Hepatocyte (in vitro differentiated cells): ENCODE measurements around the gene TENM4. TPM values are rescaled to one million over a fixed set of nuclear protein-coding genes. Genes with fewer than 3 reads are reported as not detected.

Experiments
- DNase-seq: peaks from one replicate; pipeline ENCODE4 v3.0.0-alpha.2; 2016; ENCODE audit warnings: low spot score
- H2AFZ ChIP-seq: fragments of 200-600 bp; sonication (generic); 2 replicates; pipeline ENCODE4 v1.6.0; 2016; ENCODE audit warnings: antibody characterized with exemption, mild to moderate bottlenecking
- H3K27ac ChIP-seq: fragments of 200-600 bp; sonication (generic); 2 replicates; pipeline ENCODE4 v1.5.1; 2016; ENCODE audit warnings: mild to moderate bottlenecking
- H3K27me3 ChIP-seq: fragments of 200-600 bp; sonication (generic); 2 replicates; pipeline ENCODE4 v1.6.1; 2016
- H3K36me3 ChIP-seq: fragments of 200-600 bp; sonication (generic); replicated peaks from 2 replicates; pipeline ENCODE4 v1.5.1; 2016; ENCODE audit warnings: low read depth; ENCODE audit not compliant: insufficient read depth
- H3K4me1 ChIP-seq: fragments of 200-600 bp; sonication (generic); 2 replicates; pipeline ENCODE4 v1.5.1; 2016; ENCODE audit warnings: mild to moderate bottlenecking, moderate library complexity; ENCODE audit not compliant: insufficient read depth
- H3K4me2 ChIP-seq: fragments of 200-600 bp; sonication (generic); 2 replicates; pipeline ENCODE4 v1.6.0; 2016
- H3K4me3 ChIP-seq: fragments of 200-600 bp; sonication (generic); 2 replicates; pipeline ENCODE4 v1.5.1; 2016; ENCODE audit warnings: mild to moderate bottlenecking
- H3K79me2 ChIP-seq: fragments of 200-600 bp; sonication (generic); 2 replicates; pipeline ENCODE4 v1.6.0; 2017; ENCODE audit warnings: mild to moderate bottlenecking
- H3K9me2 ChIP-seq: fragments of 200-600 bp; sonication (generic); replicated peaks from 2 replicates; pipeline ENCODE4 v1.6.0; 2017; ENCODE audit warnings: mild to moderate bottlenecking; ENCODE audit not compliant: insufficient read depth
- H3K9me3 ChIP-seq: fragments of 200-600 bp; sonication (generic); 2 replicates; pipeline ENCODE4 v1.5.1; 2016; ENCODE audit warnings: low read depth, mild to moderate bottlenecking
- H4K20me1 ChIP-seq: fragments of 200-600 bp; sonication (generic); 2 replicates; pipeline ENCODE4 v1.6.0; 2016; ENCODE audit warnings: mild to moderate bottlenecking; ENCODE audit not compliant: insufficient read depth, poor library complexity, severe bottlenecking
- EZH2 ChIP-seq: fragments of 200-600 bp; sonication (generic); IDR thresholded peaks from 2 replicates; pipeline ENCODE4 v1.6.1; 2016; ENCODE audit warnings: antibody characterized with exemption, mild to moderate bottlenecking, borderline replicate concordance
- EZH2phosphoT487 ChIP-seq: fragments of 200-600 bp; sonication (generic); IDR thresholded peaks from one replicate; pipeline ENCODE4 v1.6.1; 2018; ENCODE audit warnings: antibody characterized with exemption, mild to moderate bottlenecking, low read depth, moderate library complexity; ENCODE audit not compliant: unreplicated experiment, severe bottlenecking
- WGBS: methylation state at CpG from one replicate; pipeline ENCODE4 v1.1.6; 2016; ENCODE audit warnings: low lambda C conversion rate; ENCODE audit errors: missing lambda C conversion rate; 5-methylcytosine and 5-hydroxymethylcytosine counted together
- polyA plus RNA-seq: library from polyadenylated mRNA; unstranded; fragments of >200 nt; fragmentation: Nextera tagmentation; extraction: Ambion mirVana; gene quantifications from 2 replicates; pipeline ENCODE4 v1.2.1, GENCODE V29; 2016
- total RNA-seq: library from RNA; depleted of rRNA; stranded (reverse); fragments of >200 nt; gene quantifications from 2 replicates; pipeline ENCODE4 v1.2.3, GENCODE V29; 2014
- TF ChIP-seq, protein P1 (sequence below): fragments of 200-600 bp; sonication (generic); IDR thresholded peaks from 2 replicates; pipeline ENCODE4 v1.5.1; 2016; ENCODE audit warnings: antibody characterized with exemption, mild to moderate bottlenecking; ENCODE audit not compliant: poor library complexity

Gene TENM4
- total and polyA plus RNA-seq, 2 experiments from 2014 or later, result 18.4 to 18.7 TPM

DNA sequence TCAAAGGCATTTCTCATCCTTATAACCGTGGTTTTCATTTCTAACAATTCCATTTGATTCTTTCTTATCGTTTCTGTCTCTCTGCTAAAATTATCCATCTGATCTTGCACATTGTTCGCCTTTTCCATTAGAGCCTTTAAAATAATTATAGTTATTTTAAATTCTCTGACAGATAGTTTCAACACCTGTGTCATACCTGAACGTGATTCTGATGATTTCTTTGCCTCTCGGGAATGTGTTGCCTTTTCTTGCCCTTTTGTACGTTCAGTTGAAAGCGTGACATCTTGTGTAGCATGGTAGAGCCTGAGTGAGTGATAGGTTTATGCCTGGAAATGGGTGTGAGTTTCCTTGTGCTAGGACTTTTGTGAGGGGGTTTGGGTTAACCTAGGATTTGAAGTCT is 744.7 kb downstream of the TENM4 start:
- no peak overlapping the region for H3K4me2 ChIP-seq
- no peaks in the 10 kb centered on the region for H3K79me2 ChIP-seq
- H3K9me3 ChIP-seq, result no peaks in the 10 kb centered on the region
- H3K27me3 ChIP-seq, result no peaks in the 10 kb centered on the region
- WGBS, result 91% methylated on average over 7 of the region's 7 CpGs
- H3K27ac ChIP-seq, result no peak overlapping the region
- H3K36me3 ChIP-seq, result no peaks in the 10 kb centered on the region
- no peak overlapping the region for H3K4me3 ChIP-seq
- no peaks in the 10 kb centered on the region for H4K20me1 ChIP-seq
- TF ChIP-seq EZH2, result no peak
- TF ChIP-seq, protein P1, sequence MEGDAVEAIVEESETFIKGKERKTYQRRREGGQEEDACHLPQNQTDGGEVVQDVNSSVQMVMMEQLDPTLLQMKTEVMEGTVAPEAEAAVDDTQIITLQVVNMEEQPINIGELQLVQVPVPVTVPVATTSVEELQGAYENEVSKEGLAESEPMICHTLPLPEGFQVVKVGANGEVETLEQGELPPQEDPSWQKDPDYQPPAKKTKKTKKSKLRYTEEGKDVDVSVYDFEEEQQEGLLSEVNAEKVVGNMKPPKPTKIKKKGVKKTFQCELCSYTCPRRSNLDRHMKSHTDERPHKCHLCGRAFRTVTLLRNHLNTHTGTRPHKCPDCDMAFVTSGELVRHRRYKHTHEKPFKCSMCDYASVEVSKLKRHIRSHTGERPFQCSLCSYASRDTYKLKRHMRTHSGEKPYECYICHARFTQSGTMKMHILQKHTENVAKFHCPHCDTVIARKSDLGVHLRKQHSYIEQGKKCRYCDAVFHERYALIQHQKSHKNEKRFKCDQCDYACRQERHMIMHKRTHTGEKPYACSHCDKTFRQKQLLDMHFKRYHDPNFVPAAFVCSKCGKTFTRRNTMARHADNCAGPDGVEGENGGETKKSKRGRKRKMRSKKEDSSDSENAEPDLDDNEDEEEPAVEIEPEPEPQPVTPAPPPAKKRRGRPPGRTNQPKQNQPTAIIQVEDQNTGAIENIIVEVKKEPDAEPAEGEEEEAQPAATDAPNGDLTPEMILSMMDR, result no peak
- no peak for TF ChIP-seq EZH2phosphoT487
- no peak overlapping the region for H2AFZ ChIP-seq
- H3K4me1 ChIP-seq, result no peaks in the 10 kb centered on the region
- no peak for DNase-seq
- no peaks in the 10 kb centered on the region for H3K9me2 ChIP-seq

DNA sequence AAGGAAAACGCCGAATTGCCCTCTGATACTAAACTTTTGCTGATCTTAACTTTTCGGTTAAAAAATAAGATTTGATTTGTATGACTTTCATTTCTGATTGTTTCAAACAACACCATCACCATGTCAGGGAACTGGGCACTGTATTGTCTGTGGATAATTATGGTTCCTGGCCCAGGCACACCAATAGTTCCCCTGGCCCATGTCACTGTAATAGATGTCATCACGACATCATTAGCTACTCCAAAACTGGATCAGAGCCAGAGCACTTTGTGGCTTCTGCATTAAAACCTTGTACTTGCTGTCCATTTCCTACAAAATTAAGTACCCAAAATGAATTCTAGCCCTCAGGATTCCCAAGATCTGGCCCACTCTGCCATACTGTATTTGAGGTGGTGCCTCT is 746.7 kb downstream of the TENM4 start:
- H2AFZ ChIP-seq, result no peak overlapping the region
- no peaks in the 10 kb centered on the region for H4K20me1 ChIP-seq
- H3K79me2 ChIP-seq, result no peaks in the 10 kb centered on the region
- H3K4me3 ChIP-seq, result no peak overlapping the region
- H3K9me3 ChIP-seq, result no peaks in the 10 kb centered on the region
- WGBS, result 92% methylated on average over 4 of the region's 4 CpGs
- TF ChIP-seq EZH2phosphoT487 (no peak), EZH2 (no peak)
- TF ChIP-seq, protein P1, result no peak
- no peak for DNase-seq
- no peaks in the 10 kb centered on the region for H3K27me3 ChIP-seq
- no peak overlapping the region for H3K4me2 ChIP-seq
- no peaks in the 10 kb centered on the region for H3K9me2 ChIP-seq
- no peaks in the 10 kb centered on the region for H3K4me1 ChIP-seq
- no peak overlapping the region for H3K27ac ChIP-seq
- H3K36me3 ChIP-seq, result no peaks in the 10 kb centered on the region

DNA sequence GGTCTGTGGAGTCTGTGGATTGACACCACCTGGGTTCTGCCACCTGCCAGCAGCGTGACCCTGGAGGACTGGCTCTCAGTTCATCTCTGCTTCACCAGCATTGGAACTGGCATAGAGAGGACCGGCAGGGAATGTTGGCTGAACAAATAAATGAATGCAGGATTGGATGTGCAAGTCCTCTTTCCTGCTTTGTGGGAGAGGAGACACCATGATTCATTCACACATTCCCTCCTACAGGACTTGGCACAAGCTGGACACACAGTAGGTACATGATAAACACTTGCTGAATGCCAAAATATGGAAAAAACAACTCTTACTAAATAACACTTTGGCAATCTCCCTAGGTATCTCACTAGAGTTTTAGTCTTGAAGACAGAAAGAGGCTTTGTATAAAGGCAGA is 749.6 kb downstream of the TENM4 start:
- H3K4me1 ChIP-seq, result no peaks in the 10 kb centered on the region
- H3K36me3 ChIP-seq, result no peaks in the 10 kb centered on the region
- H3K4me2 ChIP-seq, result no peak overlapping the region
- DNase-seq, result no peak
- TF ChIP-seq EZH2 (no peak), EZH2phosphoT487 (no peak)
- TF ChIP-seq, protein P1, result no peak
- H3K9me3 ChIP-seq, result no peaks in the 10 kb centered on the region
- H4K20me1 ChIP-seq, result no peaks in the 10 kb centered on the region
- no peaks in the 10 kb centered on the region for H3K79me2 ChIP-seq
- H3K27ac ChIP-seq, result no peak overlapping the region
- H3K4me3 ChIP-seq, result no peak overlapping the region
- WGBS, result 83% methylated on average over 2 of the region's 2 CpGs
- no peaks in the 10 kb centered on the region for H3K9me2 ChIP-seq
- H2AFZ ChIP-seq, result no peak overlapping the region
- H3K27me3 ChIP-seq, result no peaks in the 10 kb centered on the region

DNA sequence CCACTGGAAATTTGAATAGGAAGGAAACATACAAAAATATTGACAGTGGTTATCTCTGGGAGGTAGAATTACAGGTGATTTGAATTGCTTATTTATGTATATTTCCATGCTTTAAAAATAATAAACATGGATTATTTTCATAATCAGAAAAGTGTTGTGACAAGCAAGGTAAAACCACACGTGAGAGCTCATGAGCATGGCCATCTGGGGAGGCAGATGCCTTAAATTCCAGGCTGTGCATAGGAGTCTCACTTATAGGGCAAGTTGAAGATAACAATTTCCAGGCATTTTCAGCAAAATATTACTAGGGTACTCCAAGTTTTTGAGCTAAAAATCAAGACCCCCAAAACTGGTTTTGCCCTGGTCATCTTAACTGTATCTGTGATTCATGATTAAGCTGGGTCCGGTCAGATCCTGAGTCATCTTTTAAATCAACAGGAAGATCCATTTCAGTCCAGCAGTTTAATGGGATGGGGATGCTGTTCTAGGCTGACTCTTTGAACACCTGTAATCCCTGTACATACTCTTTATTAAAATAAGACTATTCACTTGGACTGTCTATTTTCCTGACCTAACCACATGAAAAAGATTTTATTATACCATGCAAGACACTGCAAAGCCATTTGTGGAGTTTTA is 750.4 kb downstream of the TENM4 start:
- WGBS, result 72% methylated on average over 2 of the region's 2 CpGs
- H3K4me3 ChIP-seq, result no peak overlapping the region

More for the DNA sequence above, 750.4 kb downstream of the TENM4 start:
- no peaks in the 10 kb centered on the region for H3K27me3 ChIP-seq
- TF ChIP-seq EZH2, result no peak
- no peak for TF ChIP-seq EZH2phosphoT487
- TF ChIP-seq, protein P1, result no peak
- no peaks in the 10 kb centered on the region for H4K20me1 ChIP-seq
- no peak for DNase-seq
- no peaks in the 10 kb centered on the region for H3K36me3 ChIP-seq
- no peaks in the 10 kb centered on the region for H3K79me2 ChIP-seq
- H2AFZ ChIP-seq, result no peak overlapping the region
- H3K9me2 ChIP-seq, result no peaks in the 10 kb centered on the region
- no peak overlapping the region for H3K27ac ChIP-seq
- H3K4me2 ChIP-seq, result no peak overlapping the region
- no peaks in the 10 kb centered on the region for H3K9me3 ChIP-seq
- no peaks in the 10 kb centered on the region for H3K4me1 ChIP-seq
